Measurements from ENCODE around the gene COL5A1. TPM values are rescaled to one million over a fixed set of nuclear protein-coding genes. Genes with fewer than 3 reads are reported as not detected.

The COL5A1 gene
- total and polyA plus RNA-seq, 2 donors (not counting 1 experiment from before 2014, with no cell fraction given), result 72.8 to 109 TPM

- Histone ChIP-seq H3K79me2 (ENCODE audit: control insufficient read depth, insufficient read depth, low read length) (no peaks in the 10 kb centered on the region), H3K27ac (ENCODE audit: insufficient read depth, low read length) (no peak overlapping the region), H3K27me3 (ENCODE audit: control insufficient read depth, insufficient read depth, low read length) (no peaks in the 10 kb centered on the region), H3K4me3 (replicated peaks in 1 of 4; ENCODE audit: control extremely low read depth in 1 of 4, insufficient read depth in 1 of 4, low read depth in 3 of 4, low read length in 4 of 4) (no peak overlapping the region), H3K36me3 (ENCODE audit: control insufficient read depth, insufficient read depth, low read length) (peaks cover 45% of the 10 kb centered on the region), H3K9ac (ENCODE audit: insufficient read depth, low read length) (no peak overlapping the region), H3K4me1 (ENCODE audit: control insufficient read depth, extremely low read depth, insufficient read depth, low read length) (no peaks in the 10 kb centered on the region), H3K4me2 (ENCODE audit: extremely low read depth, insufficient read depth, low read length) (no peak overlapping the region), H3K9me3 (ENCODE audit: control insufficient read depth, insufficient read depth, low read depth, low read length) (no peaks in the 10 kb centered on the region), H4K20me1 (ENCODE audit: control insufficient read depth, extremely low read depth, insufficient read depth, low read length) (peaks cover 2% of the 10 kb centered on the region), H2AFZ (ENCODE audit: low read length) (no peak overlapping the region)
- DNase-seq (ENCODE audit: low read depth in 2 of 2), result no peak
- TF ChIP-seq EZH2 (IDR thresholded peaks at IDR 0.05; ENCODE audit: low read length, missing control alignments) (no peak), CTCF (conservative IDR thresholded peaks at IDR 0.05 in 1 of 2, IDR thresholded peaks at IDR 0.05 in 1 of 2; ENCODE audit: low read depth in 1 of 2, low read length in 2 of 2) (no peak)
These were observed 106.4 kb downstream of the COL5A1 start for GRCh38 chr9:134747951-134748489.

- Histone ChIP-seq H3K27ac (ENCODE audit: insufficient read depth, low read length) (no peak overlapping the region), H3K9ac (ENCODE audit: insufficient read depth, low read length) (no peak overlapping the region), H3K79me2 (ENCODE audit: control insufficient read depth, insufficient read depth, low read length) (no peaks in the 10 kb centered on the region), H3K4me1 (ENCODE audit: control insufficient read depth, extremely low read depth, insufficient read depth, low read length) (no peaks in the 10 kb centered on the region), H4K20me1 (ENCODE audit: control insufficient read depth, extremely low read depth, insufficient read depth, low read length) (peaks cover 2% of the 10 kb centered on the region), H3K4me2 (ENCODE audit: extremely low read depth, insufficient read depth, low read length) (no peak overlapping the region), H2AFZ (ENCODE audit: low read length) (no peak overlapping the region), H3K4me3 (replicated peaks in 1 of 4; ENCODE audit: control extremely low read depth in 1 of 4, insufficient read depth in 1 of 4, low read depth in 3 of 4, low read length in 4 of 4) (no peak overlapping the region), H3K36me3 (ENCODE audit: control insufficient read depth, insufficient read depth, low read length) (peaks cover 45% of the 10 kb centered on the region), H3K27me3 (ENCODE audit: control insufficient read depth, insufficient read depth, low read length) (no peaks in the 10 kb centered on the region), H3K9me3 (ENCODE audit: control insufficient read depth, insufficient read depth, low read depth, low read length) (no peaks in the 10 kb centered on the region)
- peak in 1 of 2 donors; percentile 49 for DNase-seq (ENCODE audit: low read depth in 2 of 2)
- TF ChIP-seq CTCF (conservative IDR thresholded peaks at IDR 0.05 in 1 of 2, IDR thresholded peaks at IDR 0.05 in 1 of 2; ENCODE audit: low read depth in 1 of 2, low read length in 2 of 2), result no peak
- no peak for TF ChIP-seq EZH2 (IDR thresholded peaks at IDR 0.05; ENCODE audit: low read length, missing control alignments)
These were observed 107.0 kb downstream of the COL5A1 start for GRCh38 chr9:134748591-134748990.

- no peak overlapping the region for H3K4me3 ChIP-seq (replicated peaks in 1 of 4; ENCODE audit: control extremely low read depth in 1 of 4, insufficient read depth in 1 of 4, low read depth in 3 of 4, low read length in 4 of 4)
- H3K4me2 ChIP-seq (ENCODE audit: extremely low read depth, insufficient read depth, low read length), result no peak overlapping the region
- H3K9ac ChIP-seq (ENCODE audit: insufficient read depth, low read length), result no peak overlapping the region
- DNase-seq (ENCODE audit: low read depth in 2 of 2), result no peak
- peaks cover 41% of the 10 kb centered on the region for H3K36me3 ChIP-seq (ENCODE audit: control insufficient read depth, insufficient read depth, low read length)
- H3K27ac ChIP-seq (ENCODE audit: insufficient read depth, low read length), result no peak overlapping the region
- no peaks in the 10 kb centered on the region for H3K27me3 ChIP-seq (ENCODE audit: control insufficient read depth, insufficient read depth, low read length)
- TF ChIP-seq EZH2 (IDR thresholded peaks at IDR 0.05; ENCODE audit: low read length, missing control alignments), result no peak
- no peak for TF ChIP-seq CTCF (conservative IDR thresholded peaks at IDR 0.05 in 1 of 2, IDR thresholded peaks at IDR 0.05 in 1 of 2; ENCODE audit: low read depth in 1 of 2, low read length in 2 of 2)
- H4K20me1 ChIP-seq (ENCODE audit: control insufficient read depth, extremely low read depth, insufficient read depth, low read length), result no peaks in the 10 kb centered on the region
- H3K9me3 ChIP-seq (ENCODE audit: control insufficient read depth, insufficient read depth, low read depth, low read length), result no peaks in the 10 kb centered on the region
- no peak overlapping the region for H2AFZ ChIP-seq (ENCODE audit: low read length)
- H3K4me1 ChIP-seq (ENCODE audit: control insufficient read depth, extremely low read depth, insufficient read depth, low read length), result no peaks in the 10 kb centered on the region
- no peaks in the 10 kb centered on the region for H3K79me2 ChIP-seq (ENCODE audit: control insufficient read depth, insufficient read depth, low read length)
These were observed 109.0 kb downstream of the COL5A1 start for GRCh38 chr9:134750450-134751155.

Measured in fibroblast of lung (primary cell).